ENCODE data around the gene ZBTB39.

GRCh38 chr12:57046947-57047890 is 40.9 kb upstream of the ZBTB39 start:
- TF ChIP-seq, protein P1, sequence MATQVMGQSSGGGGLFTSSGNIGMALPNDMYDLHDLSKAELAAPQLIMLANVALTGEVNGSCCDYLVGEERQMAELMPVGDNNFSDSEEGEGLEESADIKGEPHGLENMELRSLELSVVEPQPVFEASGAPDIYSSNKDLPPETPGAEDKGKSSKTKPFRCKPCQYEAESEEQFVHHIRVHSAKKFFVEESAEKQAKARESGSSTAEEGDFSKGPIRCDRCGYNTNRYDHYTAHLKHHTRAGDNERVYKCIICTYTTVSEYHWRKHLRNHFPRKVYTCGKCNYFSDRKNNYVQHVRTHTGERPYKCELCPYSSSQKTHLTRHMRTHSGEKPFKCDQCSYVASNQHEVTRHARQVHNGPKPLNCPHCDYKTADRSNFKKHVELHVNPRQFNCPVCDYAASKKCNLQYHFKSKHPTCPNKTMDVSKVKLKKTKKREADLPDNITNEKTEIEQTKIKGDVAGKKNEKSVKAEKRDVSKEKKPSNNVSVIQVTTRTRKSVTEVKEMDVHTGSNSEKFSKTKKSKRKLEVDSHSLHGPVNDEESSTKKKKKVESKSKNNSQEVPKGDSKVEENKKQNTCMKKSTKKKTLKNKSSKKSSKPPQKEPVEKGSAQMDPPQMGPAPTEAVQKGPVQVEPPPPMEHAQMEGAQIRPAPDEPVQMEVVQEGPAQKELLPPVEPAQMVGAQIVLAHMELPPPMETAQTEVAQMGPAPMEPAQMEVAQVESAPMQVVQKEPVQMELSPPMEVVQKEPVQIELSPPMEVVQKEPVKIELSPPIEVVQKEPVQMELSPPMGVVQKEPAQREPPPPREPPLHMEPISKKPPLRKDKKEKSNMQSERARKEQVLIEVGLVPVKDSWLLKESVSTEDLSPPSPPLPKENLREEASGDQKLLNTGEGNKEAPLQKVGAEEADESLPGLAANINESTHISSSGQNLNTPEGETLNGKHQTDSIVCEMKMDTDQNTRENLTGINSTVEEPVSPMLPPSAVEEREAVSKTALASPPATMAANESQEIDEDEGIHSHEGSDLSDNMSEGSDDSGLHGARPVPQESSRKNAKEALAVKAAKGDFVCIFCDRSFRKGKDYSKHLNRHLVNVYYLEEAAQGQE (IDR thresholded peaks at IDR 0.05): no peak
- TF ChIP-seq CTCF (IDR thresholded peaks at IDR 0.05; ENCODE audit: low read depth, low read length, missing input control): no peak
